T follicular helper cell (primary cell): ENCODE measurements around the gene ZBTB7B.

Experiments used
- DNase-seq: peaks from one replicate; pipeline ENCODE4 v3.0.0-alpha.2; 2020; ENCODE audit warnings: low read depth

ZBTB7B gene

DNA sequence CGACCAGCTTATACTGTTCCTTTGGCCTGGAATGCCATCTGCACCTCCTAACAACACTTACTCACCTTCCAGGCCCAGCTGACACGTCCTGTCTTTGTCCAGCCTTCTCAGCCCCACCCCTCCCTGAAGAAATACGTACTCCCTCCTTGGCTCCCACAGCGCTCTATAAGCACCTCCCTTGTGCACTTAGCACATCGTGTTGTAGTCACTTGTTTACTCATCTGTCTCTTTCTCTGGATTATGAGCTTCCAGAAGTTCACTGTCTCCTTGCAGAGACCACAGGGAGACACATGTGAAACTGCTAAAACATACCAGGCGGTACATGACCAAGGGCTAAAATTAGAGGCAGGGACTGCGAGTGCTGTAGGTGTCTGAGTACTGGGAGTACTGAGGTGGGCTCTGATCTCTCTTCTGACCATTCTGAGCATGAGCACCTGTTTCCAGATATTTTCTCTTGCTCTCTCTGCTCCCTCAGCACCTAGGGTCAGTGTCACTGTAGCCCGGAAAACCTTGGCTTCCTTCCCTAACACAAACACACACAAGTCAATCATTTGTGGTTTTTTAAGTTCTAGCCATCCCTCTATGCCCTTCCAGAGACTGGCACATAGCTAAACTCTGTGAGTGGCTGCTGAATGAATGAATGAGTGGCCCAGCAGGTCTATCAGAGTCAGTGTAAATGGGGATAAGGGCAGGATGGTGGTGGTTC lies 36.2 kb downstream of the ZBTB7B start:
- no peak for DNase-seq

DNA sequence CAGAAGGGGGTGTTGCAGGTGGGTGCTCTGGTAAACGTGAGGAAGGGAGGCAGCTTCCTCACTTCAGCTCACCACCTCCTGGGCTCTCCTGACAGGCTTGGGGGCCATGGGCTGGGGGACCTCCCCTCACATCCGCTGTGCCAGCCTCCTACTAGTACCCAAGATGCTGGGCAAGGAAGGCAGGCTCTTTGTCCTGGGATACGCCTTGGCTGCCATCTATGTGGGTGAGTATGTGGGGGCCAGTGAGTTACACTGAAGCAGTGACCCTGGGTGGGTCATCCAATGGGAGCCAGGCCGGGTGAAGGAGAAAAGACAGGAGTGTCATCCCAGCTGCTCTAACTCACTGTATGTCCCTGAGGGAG lies 36.7 kb downstream of the ZBTB7B start:
- no peak for DNase-seq

DNA sequence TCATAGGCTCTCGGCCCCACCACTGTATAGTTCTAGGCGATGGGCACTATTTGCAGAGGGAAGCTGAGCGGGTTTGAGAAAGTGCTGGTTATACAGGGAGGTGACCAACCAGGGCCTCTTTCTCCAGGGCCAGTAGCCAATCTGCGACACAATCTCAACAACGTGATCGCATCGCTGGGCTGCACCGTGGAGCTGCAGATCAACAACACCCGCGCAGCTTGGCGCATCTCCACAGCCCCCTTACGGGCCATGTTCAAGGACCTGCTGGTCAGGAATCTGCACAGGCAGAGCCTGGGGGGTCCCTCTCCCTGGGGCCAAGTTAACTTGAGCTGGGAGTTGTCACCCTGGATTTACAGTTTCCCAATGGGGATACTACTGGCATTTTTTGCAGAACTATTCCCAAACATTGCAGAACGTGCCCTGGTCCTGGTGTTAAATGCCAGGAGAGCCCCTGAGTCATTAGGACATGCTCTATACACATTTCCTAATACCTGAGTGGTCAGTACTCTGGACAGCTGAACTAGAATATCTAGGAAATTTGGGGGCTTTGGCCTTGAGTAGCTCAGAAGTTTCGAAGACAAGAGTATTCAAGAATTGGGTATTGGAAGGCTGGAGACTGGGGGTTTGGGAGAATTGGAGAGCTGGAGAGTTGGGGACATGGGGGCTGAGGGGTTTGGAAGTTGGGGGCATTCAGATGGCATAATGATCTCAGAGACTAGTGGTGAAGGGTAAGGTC lies 37.9 kb downstream of the ZBTB7B start:
- DNase-seq = no peak

DNA sequence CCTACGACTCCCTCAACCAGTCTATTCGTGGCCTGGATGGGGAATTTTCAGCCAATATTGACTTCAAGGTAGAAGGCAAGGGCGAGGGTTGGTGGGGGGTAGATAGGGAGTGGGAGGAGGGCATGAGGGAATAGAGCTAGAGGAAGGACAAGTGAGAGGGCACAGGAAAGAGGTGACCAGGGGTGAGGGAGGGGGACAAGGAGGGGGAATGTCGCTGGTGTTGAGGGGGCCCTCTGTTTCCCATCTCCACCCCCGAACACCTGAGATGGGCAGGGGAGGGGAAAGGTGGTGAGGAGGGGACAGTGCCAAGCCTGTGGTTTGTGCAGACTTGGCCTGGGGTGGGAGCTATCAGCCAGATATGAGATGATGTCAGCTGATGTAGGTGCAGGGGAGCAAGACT lies 40.2 kb downstream of the ZBTB7B start:
- no peak for DNase-seq

DNA sequence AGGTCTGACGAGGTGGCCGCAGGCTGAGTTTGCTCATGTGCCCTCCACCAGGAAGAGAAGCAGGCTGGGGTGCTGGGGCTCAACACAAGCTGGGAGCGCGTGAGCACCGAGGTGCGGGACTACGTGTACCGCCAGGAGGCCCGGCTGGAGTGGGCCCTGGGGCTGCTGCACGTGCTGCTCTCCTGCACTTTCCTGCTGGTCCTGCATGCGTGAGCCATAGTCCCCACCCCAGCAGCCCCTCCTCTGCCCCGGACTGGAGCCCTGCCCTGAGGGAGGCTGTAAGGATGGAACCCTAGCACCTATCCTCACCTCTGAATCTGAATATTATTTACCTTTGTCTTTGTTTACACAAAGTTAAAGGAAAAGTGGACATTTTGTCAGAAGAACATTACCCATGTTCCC lies 40.7 kb downstream of the ZBTB7B start:
- DNase-seq = no peak

DNA sequence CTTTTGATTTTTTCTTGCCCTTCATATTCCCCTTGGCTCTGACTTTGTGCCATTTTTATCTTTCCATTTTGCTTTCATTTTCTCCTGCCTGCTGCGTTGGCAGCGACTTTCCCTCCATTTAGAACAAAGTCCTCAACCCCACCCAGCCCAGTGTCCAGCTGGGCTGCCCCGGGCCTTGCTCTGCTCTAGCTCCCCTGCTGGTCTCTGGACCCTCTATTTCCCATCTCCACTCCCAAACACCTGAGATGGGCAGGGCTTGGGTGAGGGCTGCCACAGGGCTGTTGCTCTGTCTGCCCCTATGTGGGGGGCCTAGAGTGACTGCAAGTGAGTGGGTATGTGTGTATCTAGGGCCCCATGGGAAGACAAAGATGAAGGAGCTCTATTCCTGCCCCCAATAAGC lies 41.2 kb downstream of the ZBTB7B start:
- DNase-seq = no peak

DNA sequence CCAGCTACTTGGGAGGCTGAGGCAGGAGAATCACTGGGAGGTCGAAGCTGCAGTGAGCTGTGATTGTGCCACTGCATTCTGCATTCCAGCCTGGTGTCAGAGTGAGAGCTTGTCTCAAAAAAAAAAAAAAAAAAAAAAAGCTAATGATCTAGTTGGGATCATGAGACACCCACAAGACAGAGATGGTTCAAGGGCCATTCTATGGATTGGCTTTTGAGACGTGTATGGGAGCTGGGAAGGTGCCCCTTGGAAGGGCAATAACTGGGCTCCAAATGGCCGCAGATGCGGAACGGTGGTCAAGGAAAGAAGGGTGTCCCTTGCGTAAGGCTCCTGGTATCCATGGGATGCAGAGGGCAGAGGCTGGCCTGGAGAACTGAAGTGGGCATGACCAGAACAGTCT lies 41.8 kb downstream of the ZBTB7B start:
- no peak for DNase-seq

DNA sequence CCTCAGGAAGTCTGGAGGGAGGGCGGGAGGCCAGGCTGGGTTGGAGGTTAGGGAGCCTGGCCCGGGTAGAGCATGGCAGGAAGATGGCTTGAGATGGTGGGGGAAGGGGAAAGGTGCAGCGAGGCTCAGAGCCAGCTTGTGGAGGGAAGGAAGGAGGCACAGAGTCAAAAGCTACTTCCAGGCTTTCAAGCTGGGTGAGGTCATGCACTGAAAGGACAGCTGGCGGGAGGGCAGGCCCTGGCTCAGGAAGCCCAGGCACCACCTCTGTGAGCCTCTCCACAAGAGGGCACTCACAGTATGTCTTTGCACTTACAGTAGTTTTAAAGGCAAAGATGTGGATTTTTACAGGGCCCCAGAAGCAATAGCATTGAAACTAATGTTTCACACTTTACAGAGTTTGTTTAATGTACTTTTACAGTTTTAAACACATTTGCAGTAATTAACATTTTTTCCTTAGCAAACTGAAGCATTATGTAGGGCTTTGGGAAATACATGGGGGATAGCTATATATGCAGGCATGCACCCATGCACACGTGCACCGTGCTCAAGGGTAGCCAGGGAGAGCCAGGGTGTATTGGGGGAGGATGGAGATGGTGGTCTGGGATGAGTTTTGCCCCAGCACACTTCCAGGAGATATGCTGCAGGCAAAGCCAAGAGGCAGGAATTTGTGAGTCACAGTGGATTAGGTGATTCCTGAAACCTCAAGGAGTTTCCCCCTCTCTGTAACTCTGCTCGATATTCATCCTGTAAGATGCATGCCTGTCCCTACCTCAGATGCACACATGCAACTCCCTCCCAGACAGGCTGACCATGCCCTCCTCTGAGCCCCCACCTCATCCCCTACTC lies 42.4 kb downstream of the ZBTB7B start:
- DNase-seq = peak; percentile 39

DNA sequence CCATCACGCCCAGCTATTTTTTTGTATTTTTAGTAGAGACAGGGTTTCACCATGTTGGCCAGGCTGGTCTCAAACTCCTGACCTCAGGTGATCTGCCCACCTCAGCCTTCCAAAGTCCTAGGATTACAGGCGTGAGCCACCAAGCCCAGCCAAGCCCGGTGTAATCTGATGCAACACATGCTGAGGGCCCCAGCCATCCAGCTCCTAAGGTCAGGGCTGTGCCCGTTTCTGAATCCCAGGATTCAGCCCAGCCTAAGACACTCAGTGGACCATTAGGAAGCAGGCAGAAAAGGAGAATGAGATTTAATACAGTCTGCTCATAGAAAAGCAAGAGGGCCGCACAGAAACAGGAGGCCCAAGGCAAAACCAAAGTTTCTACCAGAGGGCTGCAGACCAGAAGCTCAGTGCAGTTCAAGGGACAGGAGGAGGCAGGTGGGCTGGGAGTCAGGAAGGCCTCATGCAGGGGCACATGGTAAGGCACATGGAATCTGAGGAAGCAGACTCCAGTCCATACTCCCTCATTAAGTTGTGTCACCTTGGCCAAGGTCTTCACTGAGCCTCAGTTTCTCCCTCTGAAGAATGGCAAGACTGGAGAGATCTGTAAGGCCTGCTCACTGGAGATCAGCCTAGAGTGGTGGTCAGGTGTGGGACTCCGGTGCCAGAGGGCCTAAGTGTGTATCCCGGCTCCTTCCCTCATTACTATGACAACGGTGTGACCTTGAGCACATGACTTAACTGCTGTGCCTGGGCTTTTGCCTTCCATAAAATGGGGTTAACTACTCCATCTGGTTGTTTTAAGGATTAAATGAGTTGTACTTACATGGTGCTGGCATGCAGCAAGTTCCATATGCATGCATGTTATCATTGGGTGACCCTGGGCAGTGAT lies 46.1 kb downstream of the ZBTB7B start:
- no peak for DNase-seq

DNA sequence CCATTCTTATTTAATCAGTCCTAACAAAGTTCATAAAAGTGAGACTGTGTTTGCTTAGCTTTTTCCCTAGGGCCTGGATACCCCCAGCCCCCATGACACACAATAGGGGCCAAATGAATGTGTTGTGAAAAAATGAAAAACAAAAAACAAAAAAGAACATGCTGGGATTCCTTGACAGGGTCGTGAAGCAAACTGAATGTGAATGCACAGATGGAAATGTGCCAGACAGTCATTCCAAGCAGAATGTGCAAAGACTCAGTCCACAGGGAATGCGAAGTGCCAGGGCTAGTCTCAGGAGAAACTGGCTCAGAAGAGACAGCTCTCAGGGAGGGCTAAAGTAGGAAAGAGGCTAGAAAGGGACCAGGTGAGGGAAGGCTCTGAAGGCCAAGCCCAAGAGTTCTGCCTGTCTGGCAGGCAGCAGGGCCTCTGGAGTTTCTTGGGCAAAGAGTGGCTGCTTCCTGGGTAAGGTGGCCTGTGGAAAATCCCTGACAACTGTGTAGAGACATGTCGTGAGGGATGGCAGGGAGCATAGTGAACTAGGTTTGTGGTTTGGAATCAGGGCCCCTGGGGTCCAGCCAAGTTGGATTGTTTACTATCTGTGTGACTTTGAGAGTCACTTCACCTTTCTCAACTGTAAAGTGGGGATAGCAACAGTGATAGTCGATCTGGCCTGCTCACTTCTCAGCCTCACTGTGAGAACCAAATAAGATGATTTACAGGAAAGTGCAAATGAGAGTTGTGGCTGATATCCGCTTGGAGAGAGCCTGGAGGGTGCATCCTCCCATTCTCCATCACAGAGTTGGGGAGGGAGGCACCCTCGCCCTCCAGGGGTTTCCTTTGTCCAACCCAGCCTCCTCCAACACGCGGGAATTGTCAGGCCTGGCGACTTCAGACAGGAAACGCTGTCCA lies 47.3 kb downstream of the ZBTB7B start:
- no peak for DNase-seq

DNA sequence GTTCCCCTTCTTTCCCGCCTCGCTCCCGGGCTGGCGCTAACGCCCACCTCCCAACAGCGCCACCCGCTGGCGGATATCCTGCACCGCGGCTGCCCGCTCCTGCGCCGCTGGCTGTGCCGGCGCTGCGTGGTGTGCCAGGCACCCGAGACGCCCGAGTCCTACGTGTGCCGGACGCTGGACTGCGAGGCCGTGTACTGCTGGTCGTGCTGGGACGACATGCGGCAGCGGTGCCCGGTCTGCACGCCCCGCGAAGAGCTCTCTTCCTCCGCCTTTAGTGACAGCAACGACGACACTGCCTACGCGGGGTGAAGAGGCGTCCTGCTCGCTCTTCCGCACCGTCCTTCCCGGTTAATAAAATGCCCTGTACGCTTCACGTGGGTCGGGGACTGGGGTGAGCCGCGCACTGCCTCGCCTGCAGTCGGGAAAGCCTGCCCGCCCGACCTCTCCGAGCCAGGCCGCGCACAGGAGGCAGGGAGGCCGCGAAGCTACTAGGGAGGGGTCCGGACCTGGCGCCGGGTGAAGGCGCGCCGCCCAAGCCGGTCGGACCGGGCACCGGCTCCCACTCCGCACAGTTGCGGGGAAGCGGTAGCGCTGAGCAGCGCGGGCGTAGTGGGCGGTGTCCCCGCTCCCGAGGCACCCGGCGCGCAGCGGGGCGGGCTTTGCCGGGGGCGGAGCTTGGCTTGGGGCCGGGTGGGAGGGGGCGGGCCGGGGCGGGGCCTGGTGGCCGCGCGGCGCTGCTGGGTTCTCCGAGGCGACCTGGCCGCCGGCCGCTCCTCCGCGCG lies 48.1 kb downstream of the ZBTB7B start, which contains the start of gene ADAM15:
ADAM15 (plus strand) TSS at position 757 of the 782 bp plus-strand sequence. CDS start 71 bp downstream, outside the sequence.
- peak; percentile 71 for DNase-seq

DNA sequence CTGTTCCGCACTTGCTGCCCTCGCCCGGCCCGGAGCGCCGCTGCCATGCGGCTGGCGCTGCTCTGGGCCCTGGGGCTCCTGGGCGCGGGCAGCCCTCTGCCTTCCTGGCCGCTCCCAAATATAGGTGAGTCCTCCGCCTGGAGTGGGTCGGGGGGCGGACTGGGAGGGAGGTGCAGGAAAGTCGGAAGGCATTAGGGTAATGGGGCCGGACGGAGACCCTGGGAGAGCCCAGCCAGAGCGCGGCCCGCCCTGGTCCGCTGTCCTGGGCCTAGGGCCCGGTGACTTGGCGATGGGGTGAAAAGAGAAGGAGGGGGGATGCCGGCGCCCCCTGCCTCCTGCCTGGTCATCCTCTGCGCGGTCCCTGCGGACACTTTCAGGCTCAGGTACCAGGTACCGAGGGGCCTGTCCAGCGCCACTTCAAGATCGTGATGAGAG lies 48.8 kb downstream of the ZBTB7B start:
- no peak for DNase-seq

DNA sequence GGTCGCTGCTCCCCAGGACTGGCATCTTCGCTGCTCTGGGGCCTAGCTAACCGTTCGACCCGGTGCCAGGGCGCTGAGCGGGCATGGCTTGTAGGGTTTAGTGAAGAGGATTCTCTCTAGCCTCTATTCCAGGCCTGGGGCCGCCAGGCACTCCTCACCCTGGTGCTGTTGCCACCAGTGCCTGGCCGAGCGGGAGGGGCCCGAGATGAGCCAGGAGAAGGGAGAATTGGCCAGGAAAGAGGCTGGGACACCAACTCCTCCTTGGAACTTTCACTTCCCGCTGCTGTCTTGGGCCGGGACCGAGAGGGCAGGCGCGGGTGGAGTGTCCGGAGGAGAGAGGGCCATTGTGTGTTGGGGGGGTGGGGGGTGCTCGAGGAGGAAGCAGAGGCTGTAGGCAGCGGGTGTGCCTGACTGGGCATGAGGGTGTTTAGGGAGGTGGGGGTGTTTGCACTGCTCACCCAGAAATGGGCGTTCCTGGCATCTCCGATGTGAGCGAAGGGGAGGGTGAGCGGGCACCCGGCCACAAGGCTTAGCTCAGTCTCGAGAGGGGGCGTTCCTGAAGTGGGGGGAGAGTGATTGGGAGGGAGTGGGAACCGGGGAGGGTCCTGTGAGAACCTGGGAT lies 49.3 kb downstream of the ZBTB7B start:
- peak; percentile 17 for DNase-seq

DNA sequence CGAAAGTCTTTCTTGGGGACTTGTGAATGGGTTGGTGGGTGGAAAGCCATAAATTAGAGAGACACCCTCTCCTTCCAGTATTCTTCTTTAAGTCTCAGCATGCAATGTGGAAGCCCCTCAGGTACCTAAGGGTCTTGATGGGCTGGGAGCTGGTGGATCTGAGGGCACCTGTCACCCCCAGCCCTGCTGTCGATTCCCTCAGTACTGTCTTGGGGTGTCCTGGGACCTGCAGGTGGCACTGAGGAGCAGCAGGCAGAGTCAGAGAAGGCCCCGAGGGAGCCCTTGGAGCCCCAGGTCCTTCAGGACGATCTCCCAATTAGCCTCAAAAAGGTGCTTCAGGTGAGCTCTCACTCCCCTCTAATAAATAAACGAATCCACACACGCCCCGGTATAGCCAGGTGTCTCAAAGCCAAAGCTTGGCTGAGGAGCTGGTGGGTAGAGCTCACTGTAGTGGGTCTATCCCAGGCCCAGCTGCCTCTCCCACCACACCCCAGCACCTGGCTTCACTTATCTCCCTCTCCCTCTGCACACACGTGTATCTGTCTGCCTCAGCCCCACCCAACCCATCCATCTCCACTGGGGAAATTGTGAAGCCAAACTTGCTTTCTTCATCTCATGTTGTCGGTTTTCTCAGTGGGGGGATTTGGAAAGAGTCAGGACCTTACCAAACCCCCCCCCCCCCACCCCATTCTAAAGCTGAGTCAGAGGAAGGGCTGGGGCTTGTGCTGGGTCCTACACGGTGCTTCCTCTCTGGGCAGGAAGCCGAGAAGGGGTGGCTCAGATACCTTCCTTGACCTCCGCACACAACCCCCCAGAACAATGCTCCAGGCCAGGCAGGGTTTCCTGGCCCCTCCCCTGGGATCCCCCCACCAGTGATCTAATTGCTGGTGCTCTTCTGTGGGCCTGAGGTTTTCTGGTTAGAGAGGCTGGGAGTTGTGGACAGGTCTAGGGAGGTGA lies 50.1 kb downstream of the ZBTB7B start:
- peak; percentile 12 for DNase-seq

DNA sequence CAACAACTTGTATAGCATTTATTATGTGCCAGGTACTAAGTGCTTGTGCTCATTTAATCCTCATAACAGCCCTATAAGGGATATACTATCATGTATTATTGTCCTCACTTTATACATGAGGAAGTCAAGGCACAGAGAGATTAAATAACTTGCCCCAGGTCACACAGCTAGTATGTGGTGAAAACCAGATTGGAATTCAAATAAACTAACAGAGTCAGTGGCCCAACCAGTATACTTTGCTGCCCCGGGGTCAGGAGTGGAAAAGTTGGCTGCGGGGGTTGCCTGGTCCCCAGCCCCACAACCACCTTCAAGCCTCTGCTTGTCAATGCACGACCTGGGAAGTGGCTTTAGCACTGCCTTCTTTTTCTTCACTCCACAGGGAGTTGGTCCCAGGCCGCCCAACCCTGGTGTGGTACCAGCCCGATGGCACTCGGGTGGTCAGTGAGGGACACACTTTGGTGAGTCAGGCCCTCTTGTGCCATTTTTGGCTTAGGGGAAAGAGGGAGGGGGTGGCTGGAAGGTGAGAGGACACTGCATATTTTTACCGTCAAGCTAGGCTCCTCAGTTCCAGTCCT lies 51.0 kb downstream of the ZBTB7B start:
- DNase-seq = no peak

DNA sequence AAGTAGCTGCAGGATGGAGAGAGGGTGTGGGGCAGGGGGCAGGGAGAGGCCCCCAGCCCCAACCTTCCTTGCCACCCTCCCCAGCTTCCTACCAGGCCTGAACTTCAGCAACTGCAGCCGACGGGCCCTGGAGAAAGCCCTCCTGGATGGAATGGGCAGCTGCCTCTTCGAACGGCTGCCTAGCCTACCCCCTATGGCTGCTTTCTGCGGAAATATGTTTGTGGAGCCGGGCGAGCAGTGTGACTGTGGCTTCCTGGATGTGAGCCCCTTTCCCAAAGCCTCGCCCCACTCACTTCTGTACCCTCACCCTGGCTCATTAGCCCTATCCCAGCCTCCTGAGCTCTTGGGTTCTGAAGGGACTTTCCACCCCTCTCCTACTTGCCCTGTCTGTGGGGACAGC lies 54.5 kb downstream of the ZBTB7B start:
- DNase-seq = no peak

DNA sequence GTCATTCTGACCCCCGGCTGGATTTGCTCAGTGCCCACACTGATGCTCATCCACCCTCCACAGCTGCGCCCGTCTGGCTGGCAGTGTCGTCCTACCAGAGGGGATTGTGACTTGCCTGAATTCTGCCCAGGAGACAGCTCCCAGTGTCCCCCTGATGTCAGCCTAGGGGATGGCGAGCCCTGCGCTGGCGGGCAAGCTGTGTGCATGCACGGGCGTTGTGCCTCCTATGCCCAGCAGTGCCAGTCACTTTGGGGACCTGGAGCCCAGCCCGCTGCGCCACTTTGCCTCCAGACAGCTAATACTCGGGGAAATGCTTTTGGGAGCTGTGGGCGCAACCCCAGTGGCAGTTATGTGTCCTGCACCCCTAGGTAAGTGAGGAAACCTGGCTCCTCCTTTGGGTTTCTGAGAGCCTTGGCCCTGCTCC lies 55.2 kb downstream of the ZBTB7B start:
- DNase-seq = no peak

DNA sequence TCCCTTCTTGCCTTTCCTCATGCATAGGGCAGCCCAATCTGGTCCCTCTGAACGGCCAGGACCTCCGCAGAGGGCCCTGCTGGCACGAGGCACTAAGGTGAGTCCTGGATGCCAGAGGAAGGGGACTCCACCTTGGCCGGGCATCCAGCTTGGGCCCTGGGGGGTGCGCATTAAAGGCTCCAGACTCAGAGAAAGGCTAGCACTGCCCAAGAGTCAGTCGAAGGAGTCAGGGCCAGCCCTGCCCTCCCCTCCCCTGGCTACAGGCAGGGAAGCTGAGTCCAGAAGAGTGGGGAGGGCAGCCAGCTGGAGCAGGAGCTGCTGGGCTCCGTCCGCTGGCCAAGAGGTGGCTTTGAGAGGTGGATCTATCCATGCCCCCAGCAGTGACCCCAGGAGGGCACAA lies 58.1 kb downstream of the ZBTB7B start:
- no peak for DNase-seq
